Thyroid gland (tissue), 4 donors: Measurements from ENCODE around the gene ETV6. TPM values are rescaled to one million over a fixed set of nuclear protein-coding genes. Genes with fewer than 3 reads are reported as not detected.
A peak's percentile ranks its signal among the peaks of the same experiment; 100 is the strongest.

Experiments used
- DNase-seq, 2 donors: peaks; one replicate each; pipeline ENCODE4 v3.0.0-alpha.2; 2019
- H3K27ac ChIP-seq, 3 donors: fragments of 200-600 bp; sonication (generic); 1 replicate in 2 of 3; 2 replicates in 1 of 3; pipeline ENCODE4 v1.5.1; 2016 to 2019; ENCODE audit warnings: mild to moderate bottlenecking in 1 of 3, moderate library complexity in 1 of 3
- H3K27me3 ChIP-seq: fragments of 200-600 bp; sonication (generic); one replicate; pipeline ENCODE4 v1.5.1; 2019
- H3K36me3 ChIP-seq, 2 donors: fragments of 200-600 bp; sonication (generic); one replicate each; pipeline ENCODE4 v1.5.1; 2016 to 2019
- H3K4me1 ChIP-seq, 2 donors: fragments of 200-600 bp; sonication (generic); one replicate each; pipeline ENCODE4 v1.5.1; 2017 to 2019
- H3K4me3 ChIP-seq, 3 donors: fragments of 200-600 bp; sonication (generic); replicated peaks in 1 of 3; 1 replicate in 2 of 3; 2 replicates in 1 of 3; pipeline ENCODE4 v1.5.1; 2016; ENCODE audit warnings: mild to moderate bottlenecking in 1 of 3
- H3K9me3 ChIP-seq: fragments of 200-600 bp; sonication (generic); one replicate; pipeline ENCODE4 v1.5.1; 2017
- CTCF ChIP-seq, 6 experiments: fragments of 200-600 bp in 3 of 6; fragments of 450-650 bp in 3 of 6; sonication (generic) in 3 of 6; IDR thresholded peaks; one replicate each; pipeline ENCODE4 v1.5.1; 2016 to 2019; ENCODE audit warnings: antibody characterized with exemption in 6 of 6, mild to moderate bottlenecking in 2 of 6, inconsistent platforms in 1 of 6, moderate library complexity in 1 of 6
- POLR2A ChIP-seq, 2 donors: fragments of 450-650 bp; IDR thresholded peaks; one replicate each; pipeline ENCODE4 v1.6.1; 2017; ENCODE audit warnings: antibody characterized with exemption in 2 of 2, mild to moderate bottlenecking in 2 of 2, moderate library complexity in 1 of 2
- WGBS, 2 donors: methylation state at CpG; one replicate each; pipeline ENCODE4 v1.1.5; 2017; 5-methylcytosine and 5-hydroxymethylcytosine counted together
- intact Hi-C: fragments of 100-400 bp; cut with DNase I; formaldehyde crosslinking; loops from one replicate; pipeline ENCODE4 v1.15.1; 2023
- total RNA-seq, 4 donors: library from RNA; depleted of rRNA; stranded (reverse); fragments of >200 nt; gene quantifications; one replicate each; pipeline ENCODE4 v1.2.3, GENCODE V29; 2016

The ETV6 gene
- 10 to 100 TPM; 16.6 to 35.6 (median 17.2) TPM for total RNA-seq

GRCh38 chr12:11649413-11650285, at the start of gene ETV6:
Gene ETV6 (plus strand): TSS chr12:11649674. CDS start chr12:11650128, 454 bp downstream.
- DNase-seq: peak; percentile 73 to 78
- TF ChIP-seq POLR2A (IDR thresholded peaks at IDR 0.05) (peak in 1 of 2 donors; percentile 25), CTCF (IDR thresholded peaks at IDR 0.05) (no peak)
- intact Hi-C loops: no loop called here
- H3K36me3 ChIP-seq: no peaks in the 10 kb centered on the region
- WGBS, 2 donors: 0% methylated on average over 24 to 40 of the region's 86 CpGs
- H3K4me1 ChIP-seq: peaks cover 25 to 30% of the 10 kb centered on the region in 2 donors
- H3K27ac ChIP-seq: peak within 1 kb of the TSS; percentile 95 to 98 (median 98)
- no peaks in the 10 kb centered on the region for H3K9me3 ChIP-seq
- H3K4me3 ChIP-seq: peak within 1 kb of the TSS; percentile 65 to 88 (median 75)
- no peaks in the 10 kb centered on the region for H3K27me3 ChIP-seq

- H3K9me3 ChIP-seq: no peaks in the 10 kb centered on the region
- WGBS, 2 donors: 63 to 65% methylated on average over 3 of the region's 3 CpGs
- H3K27ac ChIP-seq: no peak overlapping the region
- no peak overlapping the region for H3K4me3 ChIP-seq
- DNase-seq: no peak
- H3K27me3 ChIP-seq: no peaks in the 10 kb centered on the region
- no peaks in the 10 kb centered on the region for H3K36me3 ChIP-seq
- intact Hi-C loops: no loop called here
- TF ChIP-seq CTCF (IDR thresholded peaks at IDR 0.05): no peak
- no peak for TF ChIP-seq POLR2A (IDR thresholded peaks at IDR 0.05)
- H3K4me1 ChIP-seq: no peaks in the 10 kb centered on the region
Measured at GRCh38 chr12:11600199-11600598, 49.3 kb upstream of the ETV6 start.

GRCh38 chr12:11601647-11602046, 47.8 kb upstream of the ETV6 start:
- H3K9me3 ChIP-seq: no peaks in the 10 kb centered on the region
- no peaks in the 10 kb centered on the region for H3K36me3 ChIP-seq
- no peak for TF ChIP-seq POLR2A (IDR thresholded peaks at IDR 0.05)
- TF ChIP-seq CTCF (IDR thresholded peaks at IDR 0.05): no peak
- H3K27me3 ChIP-seq: no peaks in the 10 kb centered on the region
- 97% methylated on average over 1 of the region's 1 CpG for WGBS, 2 donors
- DNase-seq: no peak
- H3K4me3 ChIP-seq: no peak overlapping the region
- no peaks in the 10 kb centered on the region for H3K4me1 ChIP-seq
- intact Hi-C loops: no loop called here
- H3K27ac ChIP-seq: no peak overlapping the region

DNA sequence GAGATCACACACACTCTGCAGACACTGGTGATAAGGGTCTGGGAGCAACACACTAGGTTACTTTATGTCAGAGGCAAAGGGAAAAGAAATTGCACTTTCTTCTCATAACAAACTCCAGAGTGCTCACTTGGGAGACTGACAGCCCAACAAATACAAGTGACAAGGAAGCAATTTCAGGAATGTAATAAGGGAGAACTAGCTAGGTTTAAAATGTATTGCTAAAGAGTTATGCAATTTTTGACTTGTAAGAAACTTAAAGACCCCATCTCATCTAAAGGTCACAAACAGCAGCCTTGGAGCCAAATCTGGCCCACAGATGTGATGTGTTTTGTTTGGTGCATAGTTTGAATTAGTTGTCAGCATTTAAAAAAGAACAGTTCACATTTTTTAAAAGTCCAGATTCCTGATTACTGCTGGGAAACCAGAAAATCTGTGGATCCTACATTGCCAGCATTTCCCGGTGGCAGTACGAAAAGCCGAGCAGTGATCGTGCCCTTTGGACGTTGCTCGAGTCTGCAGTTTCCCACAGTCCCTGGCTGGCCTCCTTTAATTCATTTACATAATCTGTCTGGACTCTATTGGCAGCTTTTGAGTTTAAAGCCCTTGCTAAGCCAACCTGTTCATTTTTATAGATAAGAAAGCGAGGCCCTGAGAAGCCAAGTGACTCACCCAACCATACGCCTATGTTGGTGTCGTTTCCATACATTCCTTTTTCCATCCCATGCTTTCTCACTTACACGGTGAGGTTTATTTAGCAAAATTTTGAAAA, 42.0 kb upstream of the ETV6 start:
- H3K4me3 ChIP-seq: no peak overlapping the region
- TF ChIP-seq CTCF (IDR thresholded peaks at IDR 0.05) (no peak), POLR2A (IDR thresholded peaks at IDR 0.05) (no peak)
- peaks cover 4 to 7% of the 10 kb centered on the region in 2 donors for H3K4me1 ChIP-seq
- no peaks in the 10 kb centered on the region for H3K36me3 ChIP-seq
- no peak for DNase-seq
- H3K27me3 ChIP-seq: no peaks in the 10 kb centered on the region
- H3K9me3 ChIP-seq: no peaks in the 10 kb centered on the region
- no peak overlapping the region for H3K27ac ChIP-seq
- WGBS, 2 donors: 79 to 84% methylated on average over 10 of the region's 10 CpGs
- intact Hi-C loops: no loop called here
